Measurements from ENCODE around the gene TEX9.

DNA sequence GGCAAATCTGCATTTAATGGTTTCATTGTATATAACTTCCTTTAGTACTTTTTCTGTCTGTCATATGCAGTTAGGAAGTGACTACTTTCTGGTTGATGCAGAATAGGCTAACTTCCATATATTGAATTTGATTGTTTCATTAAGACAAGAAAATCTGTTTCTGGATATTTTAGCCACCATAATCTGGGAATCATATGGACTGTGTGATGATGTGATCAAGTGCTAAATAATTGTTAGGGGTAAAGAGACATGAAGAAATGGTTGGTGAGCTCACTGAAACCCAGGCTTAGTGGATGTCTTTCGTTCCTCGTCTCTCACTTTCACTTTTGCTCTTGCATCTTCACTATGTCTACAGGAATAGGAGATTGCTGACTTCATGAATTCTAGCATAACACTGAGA lies 103.2 kb downstream of the TEX9 start:
- TF ChIP-seq, protein P1, sequence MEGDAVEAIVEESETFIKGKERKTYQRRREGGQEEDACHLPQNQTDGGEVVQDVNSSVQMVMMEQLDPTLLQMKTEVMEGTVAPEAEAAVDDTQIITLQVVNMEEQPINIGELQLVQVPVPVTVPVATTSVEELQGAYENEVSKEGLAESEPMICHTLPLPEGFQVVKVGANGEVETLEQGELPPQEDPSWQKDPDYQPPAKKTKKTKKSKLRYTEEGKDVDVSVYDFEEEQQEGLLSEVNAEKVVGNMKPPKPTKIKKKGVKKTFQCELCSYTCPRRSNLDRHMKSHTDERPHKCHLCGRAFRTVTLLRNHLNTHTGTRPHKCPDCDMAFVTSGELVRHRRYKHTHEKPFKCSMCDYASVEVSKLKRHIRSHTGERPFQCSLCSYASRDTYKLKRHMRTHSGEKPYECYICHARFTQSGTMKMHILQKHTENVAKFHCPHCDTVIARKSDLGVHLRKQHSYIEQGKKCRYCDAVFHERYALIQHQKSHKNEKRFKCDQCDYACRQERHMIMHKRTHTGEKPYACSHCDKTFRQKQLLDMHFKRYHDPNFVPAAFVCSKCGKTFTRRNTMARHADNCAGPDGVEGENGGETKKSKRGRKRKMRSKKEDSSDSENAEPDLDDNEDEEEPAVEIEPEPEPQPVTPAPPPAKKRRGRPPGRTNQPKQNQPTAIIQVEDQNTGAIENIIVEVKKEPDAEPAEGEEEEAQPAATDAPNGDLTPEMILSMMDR (IDR thresholded peaks at IDR 0.05), result no peak
- TF ChIP-seq POLR2A (IDR thresholded peaks at IDR 0.05), result no peak
- TF ChIP-seq EP300 (IDR thresholded peaks at IDR 0.05), result no peak
- TF ChIP-seq POLR2AphosphoS5 (IDR thresholded peaks at IDR 0.05), result no peak
